Measurements from ENCODE around the gene FAM9C. TPM values are rescaled to one million over a fixed set of nuclear protein-coding genes. Genes with fewer than 3 reads are reported as not detected.

FAM9C gene
- total and polyA plus RNA-seq, 2 donors (not counting 3 experiments of a cell fraction or from before 2014, with no cell fraction given) = not detected

GRCh38 chrX:13067773-13068172 is 23.4 kb upstream of the FAM9C start:
- TF ChIP-seq GATA2 (IDR thresholded peaks at IDR 0.05; ENCODE audit: insufficient read depth, insufficient read length, low read depth, low read length) (no peak), MAX (IDR thresholded peaks at IDR 0.05; ENCODE audit: insufficient read depth, insufficient read length) (no peak), POLR2AphosphoS5 (IDR thresholded peaks at IDR 0.05; ENCODE audit: insufficient read depth, low read depth, low read length) (no peak), MYC (IDR thresholded peaks at IDR 0.05; ENCODE audit: low read depth, low read length) (no peak), POLR2A (IDR thresholded peaks at IDR 0.05; ENCODE audit: low read depth, low read length) (no peak), CTCF (IDR thresholded peaks at IDR 0.05; ENCODE audit: extremely low read depth in 1 of 2, insufficient read depth in 1 of 2, low read depth in 1 of 2, low read length in 2 of 2) (no peak), FOS (IDR thresholded peaks at IDR 0.05; ENCODE audit: borderline replicate concordance, insufficient read depth, low read length) (no peak), EZH2 (IDR thresholded peaks at IDR 0.05; ENCODE audit: borderline replicate concordance, low read depth, low read length, severe bottlenecking) (no peak), JUN (IDR thresholded peaks at IDR 0.05; ENCODE audit: borderline replicate concordance, insufficient read depth, insufficient read length, low read depth) (no peak)
- H3K4me3 ChIP-seq (replicated peaks in 1 of 3; ENCODE audit: insufficient read depth in 1 of 3, low read depth in 1 of 3, low read length in 3 of 3) = no peak overlapping the region
- no peaks in the 10 kb centered on the region for H3K9me1 ChIP-seq (replicated peaks; ENCODE audit: control insufficient read depth, extremely low read depth, insufficient read depth, low read length)
- no peak overlapping the region for H3K27ac ChIP-seq (ENCODE audit: insufficient read depth, low read depth, low read length)
- dilution Hi-C loops (cut with MboI; ENCODE audit: extremely low pct_ligation_motif_present, low sequenced_read_pairs) = no loop called here
- H3K9me3 ChIP-seq (replicated peaks; ENCODE audit: control insufficient read depth, insufficient read depth, low read length) = no peaks in the 10 kb centered on the region
- DNase-seq (ENCODE audit: low read depth, low spot score) (no peak), FAIRE-seq (no peak)
- no peaks in the 10 kb centered on the region for H3K79me2 ChIP-seq (ENCODE audit: control insufficient read depth, insufficient read depth, low read length)
- H2AFZ ChIP-seq (ENCODE audit: low read depth, low read length) = no peak overlapping the region
- intact Hi-C loops (cut with micrococcal nuclease) = no loop called here
- no peak overlapping the region for H3K4me2 ChIP-seq (ENCODE audit: insufficient read depth, low read length)
- BruUV-seq (replicated peaks) = no TSS peak
- ChIA-PET POLR2A (no interaction called here), CTCF (no interaction called here)
- H3K9ac ChIP-seq (replicated peaks; ENCODE audit: extremely low read depth, insufficient read depth, low read length) = no peak overlapping the region
- H3K27me3 ChIP-seq (ENCODE audit: control insufficient read depth in 2 of 2, insufficient read depth in 2 of 2, low read length in 2 of 2) = no peaks in the 10 kb centered on the region
- peaks cover 5% of the 10 kb centered on the region for H3K4me1 ChIP-seq (ENCODE audit: control insufficient read depth, extremely low read depth, insufficient read depth, low read length)
- H4K20me1 ChIP-seq (replicated peaks; ENCODE audit: control insufficient read depth, extremely low read depth, insufficient read depth, low read length) = no peaks in the 10 kb centered on the region
- no peaks in the 10 kb centered on the region for H3K36me3 ChIP-seq (ENCODE audit: control insufficient read depth in 2 of 2, extremely low read depth in 1 of 2, insufficient read depth in 2 of 2, low read length in 2 of 2)

All from endothelial cell of umbilical vein (primary cell).